ENCODE data around the gene LENG9. TPM values are rescaled to one million over a fixed set of nuclear protein-coding genes. Genes with fewer than 3 reads are reported as not detected.

Gene LENG9
- total RNA-seq, 4 donors from 2014 or later = 5.9 to 10.3 (median 9.4) TPM

- Histone ChIP-seq H3K27ac (peak overlapping the region in 2 of 4 donors; percentile 10 to 36), H3K4me1 (peaks cover 0 to 46% (median 20%) of the 10 kb centered on the region in 4 donors), H3K4me3 (peak overlapping the region in 3 of 4 donors; percentile 17 to 44 (median 19)), H3K36me3 (no peaks in the 10 kb centered on the region), H3K27me3 (peaks cover 0 to 45% of the 10 kb centered on the region in 2 donors), H3K9me3 (no peaks in the 10 kb centered on the region)
- DNase-seq (ENCODE audit: low spot score in 2 of 2) = no peak
- WGBS, 2 donors = 6 to 11% methylated on average over 31 to 37 of the region's 43 CpGs
- TF ChIP-seq EP300 (IDR thresholded peaks at IDR 0.05) (no peak), POLR2A (IDR thresholded peaks at IDR 0.05) (no peak)
- TF ChIP-seq, protein P1, sequence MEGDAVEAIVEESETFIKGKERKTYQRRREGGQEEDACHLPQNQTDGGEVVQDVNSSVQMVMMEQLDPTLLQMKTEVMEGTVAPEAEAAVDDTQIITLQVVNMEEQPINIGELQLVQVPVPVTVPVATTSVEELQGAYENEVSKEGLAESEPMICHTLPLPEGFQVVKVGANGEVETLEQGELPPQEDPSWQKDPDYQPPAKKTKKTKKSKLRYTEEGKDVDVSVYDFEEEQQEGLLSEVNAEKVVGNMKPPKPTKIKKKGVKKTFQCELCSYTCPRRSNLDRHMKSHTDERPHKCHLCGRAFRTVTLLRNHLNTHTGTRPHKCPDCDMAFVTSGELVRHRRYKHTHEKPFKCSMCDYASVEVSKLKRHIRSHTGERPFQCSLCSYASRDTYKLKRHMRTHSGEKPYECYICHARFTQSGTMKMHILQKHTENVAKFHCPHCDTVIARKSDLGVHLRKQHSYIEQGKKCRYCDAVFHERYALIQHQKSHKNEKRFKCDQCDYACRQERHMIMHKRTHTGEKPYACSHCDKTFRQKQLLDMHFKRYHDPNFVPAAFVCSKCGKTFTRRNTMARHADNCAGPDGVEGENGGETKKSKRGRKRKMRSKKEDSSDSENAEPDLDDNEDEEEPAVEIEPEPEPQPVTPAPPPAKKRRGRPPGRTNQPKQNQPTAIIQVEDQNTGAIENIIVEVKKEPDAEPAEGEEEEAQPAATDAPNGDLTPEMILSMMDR (IDR thresholded peaks at IDR 0.05) = peak in 2 of 5 experiments; percentile 20 to 24
Measured at GRCh38 chr19:54430306-54431254, 33.0 kb downstream of the LENG9 start.

GRCh38 chr19:54429545-54430227, 33.9 kb downstream of the LENG9 start:
- Histone ChIP-seq H3K4me1 (peaks cover 0 to 37% (median 15%) of the 10 kb centered on the region in 4 donors), H3K9me3 (no peaks in the 10 kb centered on the region), H3K36me3 (no peaks in the 10 kb centered on the region), H3K27me3 (peaks cover 0 to 45% of the 10 kb centered on the region in 2 donors), H3K27ac (peak overlapping the region in 3 of 4 donors; percentile 10 to 36 (median 13)), H3K4me3 (no peak overlapping the region)
- TF ChIP-seq POLR2A (IDR thresholded peaks at IDR 0.05) = no peak
- TF ChIP-seq, protein P1 (IDR thresholded peaks at IDR 0.05) = no peak
- TF ChIP-seq EP300 (IDR thresholded peaks at IDR 0.05) = no peak
- DNase-seq (ENCODE audit: low spot score in 2 of 2) = no peak
- 38 to 40% methylated on average over 12 to 13 of the region's 13 CpGs for WGBS, 2 donors

DNA sequence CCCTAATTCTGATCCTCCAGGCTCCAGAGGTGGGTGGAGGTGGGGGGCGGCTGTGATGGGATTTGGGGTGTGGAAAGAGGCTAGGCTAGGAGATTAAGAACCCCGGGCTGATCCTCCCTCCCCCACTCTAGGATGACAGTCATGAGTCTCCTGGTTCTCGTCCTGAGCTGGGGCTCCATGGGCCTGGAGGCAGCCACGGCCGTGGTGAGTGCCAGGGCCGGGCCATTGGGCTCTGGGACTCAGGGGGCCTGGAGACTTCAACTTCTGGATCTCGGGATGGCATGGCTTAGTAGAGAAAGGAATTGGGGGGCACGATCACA, 34.4 kb downstream of the LENG9 start:
- Histone ChIP-seq H3K4me3 (no peak overlapping the region), H3K36me3 (no peaks in the 10 kb centered on the region), H3K4me1 (peaks cover 0 to 33% (median 13%) of the 10 kb centered on the region in 4 donors), H3K27ac (peak overlapping the region in 2 of 4 donors; percentile 10 to 36), H3K9me3 (no peaks in the 10 kb centered on the region), H3K27me3 (peaks cover 0 to 45% of the 10 kb centered on the region in 2 donors)
- TF ChIP-seq EP300 (IDR thresholded peaks at IDR 0.05) (no peak), POLR2A (IDR thresholded peaks at IDR 0.05) (no peak)
- TF ChIP-seq, protein P1 (IDR thresholded peaks at IDR 0.05) = no peak
- DNase-seq (ENCODE audit: low spot score in 2 of 2) = no peak
- 51 to 55% methylated on average over 8 of the region's 8 CpGs for WGBS, 2 donors

DNA sequence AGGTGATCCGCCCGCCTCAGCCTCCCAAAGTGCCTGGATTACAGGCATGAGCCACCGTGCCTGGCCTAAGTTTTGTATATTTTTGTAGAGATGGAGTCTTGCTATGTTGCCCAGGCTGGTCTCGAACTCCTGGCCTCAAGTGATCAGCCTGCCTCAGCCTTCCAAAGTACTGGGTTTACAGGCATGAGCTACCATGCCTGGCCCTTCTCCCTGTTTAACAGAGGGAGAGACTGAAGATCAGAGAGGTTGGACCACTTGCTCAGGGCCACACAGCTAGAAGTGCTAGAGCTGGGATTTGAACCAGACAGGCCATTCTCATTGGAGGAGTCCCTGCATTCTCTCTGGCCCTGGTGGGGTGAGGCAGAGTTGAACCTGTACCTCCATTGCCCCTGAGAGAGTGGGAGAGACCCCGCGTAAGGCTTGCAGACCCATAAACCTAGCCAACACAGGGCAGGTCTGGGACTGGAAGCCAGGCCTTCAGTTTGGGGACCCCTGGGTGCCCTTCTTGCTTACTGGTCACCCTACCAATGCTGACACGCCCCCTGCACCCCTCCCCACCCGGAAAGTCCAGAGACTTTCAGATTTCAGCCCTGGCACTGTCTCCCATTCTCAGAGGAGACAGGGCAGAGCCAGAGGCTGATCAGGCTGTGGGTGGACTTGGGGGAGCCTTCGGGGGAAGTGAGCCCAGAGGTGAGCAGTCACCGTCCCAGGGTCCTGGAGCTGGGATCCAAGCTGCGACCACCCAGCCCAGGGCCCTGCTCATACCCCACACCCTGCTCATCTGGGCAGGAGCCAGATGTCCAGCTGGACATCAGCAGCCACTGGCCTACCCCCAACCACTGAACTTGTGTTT, 35.0 kb downstream of the LENG9 start:
- peaks cover 0 to 33% (median 13%) of the 10 kb centered on the region in 4 donors for H3K4me1 ChIP-seq
- DNase-seq (ENCODE audit: low spot score in 2 of 2) = no peak
- TF ChIP-seq POLR2A (IDR thresholded peaks at IDR 0.05) = no peak
- TF ChIP-seq EP300 (IDR thresholded peaks at IDR 0.05) = no peak
- TF ChIP-seq, protein P1 (IDR thresholded peaks at IDR 0.05) = no peak
- H3K36me3 ChIP-seq = no peaks in the 10 kb centered on the region
- no peak overlapping the region for H3K4me3 ChIP-seq
- H3K27me3 ChIP-seq = peaks cover 0 to 45% of the 10 kb centered on the region in 2 donors
- 69 to 86% methylated on average over 7 to 11 of the region's 11 CpGs for WGBS, 2 donors
- peak overlapping the region in 1 of 4 donors; percentile 36 for H3K27ac ChIP-seq
- no peaks in the 10 kb centered on the region for H3K9me3 ChIP-seq

All from tibial nerve (tissue), 4 donors.